ENCODE measurements around the gene HOXA1.
"Not testable (repeated sequence)": the region's sequence is repeated elsewhere in the genome, so short reads cannot be mapped to it uniquely, and the experiment has no call there.

Gene HOXA1

GRCh38 chr7:27088002-27088922 lies 7.5 kb downstream of the HOXA1 start:
- no peak for DNase-seq

- no peak for DNase-seq
Observed at GRCh38 chr7:27083646-27084045, 12.2 kb downstream of the HOXA1 start.

GRCh38 chr7:27082171-27082570 lies 13.6 kb downstream of the HOXA1 start:
- no peak for DNase-seq

GRCh38 chr7:27080844-27081436 lies 14.9 kb downstream of the HOXA1 start:
- no peak for DNase-seq

GRCh38 chr7:27079234-27079975 lies 16.4 kb downstream of the HOXA1 start:
- DNase-seq = no peak

GRCh38 chr7:27078616-27079233 lies 17.1 kb downstream of the HOXA1 start:
- DNase-seq = no peak

GRCh38 chr7:27073076-27073475 lies 22.7 kb downstream of the HOXA1 start:
- DNase-seq = no peak

GRCh38 chr7:27071622-27072390 lies 24.0 kb downstream of the HOXA1 start:
- no peak for DNase-seq

- no peak for DNase-seq
Observed at GRCh38 chr7:27068259-27068658, 27.5 kb downstream of the HOXA1 start.

- no peak for DNase-seq
Observed at GRCh38 chr7:27066148-27066547, 29.7 kb downstream of the HOXA1 start.

- no peak for DNase-seq
Observed at GRCh38 chr7:27065709-27066108, 30.1 kb downstream of the HOXA1 start.

GRCh38 chr7:27064661-27065060 lies 31.1 kb downstream of the HOXA1 start:
- no peak for DNase-seq

- no peak for DNase-seq
Observed at GRCh38 chr7:27064159-27064558, 31.6 kb downstream of the HOXA1 start.

GRCh38 chr7:27062946-27063345 lies 32.9 kb downstream of the HOXA1 start:
- no peak for DNase-seq

- no peak for DNase-seq
Observed at GRCh38 chr7:27053153-27053552, 42.6 kb downstream of the HOXA1 start.

- no peak for DNase-seq
Observed at GRCh38 chr7:27051451-27051850, 44.3 kb downstream of the HOXA1 start.

- DNase-seq = no peak
Observed at GRCh38 chr7:27048438-27048837, 47.4 kb downstream of the HOXA1 start.

GRCh38 chr7:27046854-27047549 lies 48.8 kb downstream of the HOXA1 start:
- DNase-seq = no peak

- not testable (repeated sequence) for DNase-seq
Observed at GRCh38 chr7:27045972-27046371, 49.8 kb downstream of the HOXA1 start.

- DNase-seq = not testable (repeated sequence)
Observed at GRCh38 chr7:27045066-27045465, 50.7 kb downstream of the HOXA1 start.
